HG02588 (cell line): ENCODE results near the gene LIMD2.
A peak's percentile ranks its signal among the peaks of the same experiment; 100 is the strongest.

Experiments
- ATAC-seq: cut with Tn5 transposase; IDR thresholded peaks from one replicate; pipeline ENCODE4 v1.9.1; 2021; ENCODE audit warnings: mild to moderate bottlenecking, moderate library complexity; ENCODE audit not compliant: unreplicated experiment

The LIMD2 gene

DNA sequence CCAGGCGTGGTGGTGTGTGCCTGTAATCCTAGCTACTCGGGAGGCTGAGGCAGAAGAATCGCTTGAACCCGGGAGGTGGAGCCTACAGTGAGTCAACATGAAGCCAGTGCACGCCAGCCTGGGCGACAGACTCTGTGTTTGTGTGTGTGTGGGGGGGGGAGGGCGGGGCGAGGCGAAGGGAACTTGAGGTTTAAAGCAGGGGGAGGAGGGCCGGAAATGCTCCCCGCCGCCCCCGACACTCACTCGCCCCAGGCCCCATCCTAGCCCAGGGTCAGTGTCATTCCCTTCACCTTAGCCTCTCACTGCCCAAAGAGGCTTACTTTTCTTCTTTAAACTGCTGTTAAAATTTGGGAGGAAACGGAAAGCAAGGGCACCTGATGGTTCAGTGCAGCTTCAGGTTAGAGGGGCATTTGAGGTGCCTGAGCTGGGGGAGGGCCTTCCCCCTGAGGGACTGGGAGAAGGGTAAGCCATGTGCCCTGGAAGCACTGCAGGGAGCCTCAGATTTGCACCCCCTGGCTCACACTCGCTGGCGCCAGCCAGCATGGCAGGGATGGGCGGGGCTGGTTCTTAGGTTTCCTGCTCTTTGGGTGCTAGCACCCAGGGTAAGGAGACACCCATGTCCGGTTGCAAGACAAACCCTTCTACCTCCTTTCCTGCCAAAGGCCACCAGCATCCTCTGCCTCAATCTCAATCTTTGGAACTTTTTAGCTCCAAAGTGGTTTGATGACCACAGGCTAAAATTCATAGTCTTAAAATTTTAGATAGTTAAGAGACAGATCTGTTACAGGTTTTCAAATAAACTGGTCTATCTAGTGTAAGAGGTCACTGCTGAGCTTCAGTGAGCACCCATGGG lies 2.2 kb upstream of the LIMD2 start:
- no peak for ATAC-seq

DNA sequence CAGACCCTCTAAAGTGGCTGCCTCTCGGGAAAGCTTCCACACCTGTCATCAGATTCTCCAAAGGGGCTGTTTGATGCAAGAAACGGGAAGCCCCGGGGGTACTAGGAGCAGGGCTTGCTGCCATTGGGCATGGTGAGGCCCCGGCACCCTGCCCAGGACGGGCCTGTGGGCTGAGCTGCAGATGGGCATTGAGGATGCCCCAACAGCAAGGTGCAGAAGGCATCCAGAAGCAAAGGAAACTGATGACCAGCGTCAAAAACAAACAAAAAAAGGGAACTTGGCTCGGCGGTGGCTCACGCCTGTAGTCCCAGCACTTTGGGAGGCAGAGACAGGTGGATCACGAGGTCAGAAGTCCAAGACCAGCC lies 1.5 kb upstream of the LIMD2 start:
- no peak for ATAC-seq

DNA sequence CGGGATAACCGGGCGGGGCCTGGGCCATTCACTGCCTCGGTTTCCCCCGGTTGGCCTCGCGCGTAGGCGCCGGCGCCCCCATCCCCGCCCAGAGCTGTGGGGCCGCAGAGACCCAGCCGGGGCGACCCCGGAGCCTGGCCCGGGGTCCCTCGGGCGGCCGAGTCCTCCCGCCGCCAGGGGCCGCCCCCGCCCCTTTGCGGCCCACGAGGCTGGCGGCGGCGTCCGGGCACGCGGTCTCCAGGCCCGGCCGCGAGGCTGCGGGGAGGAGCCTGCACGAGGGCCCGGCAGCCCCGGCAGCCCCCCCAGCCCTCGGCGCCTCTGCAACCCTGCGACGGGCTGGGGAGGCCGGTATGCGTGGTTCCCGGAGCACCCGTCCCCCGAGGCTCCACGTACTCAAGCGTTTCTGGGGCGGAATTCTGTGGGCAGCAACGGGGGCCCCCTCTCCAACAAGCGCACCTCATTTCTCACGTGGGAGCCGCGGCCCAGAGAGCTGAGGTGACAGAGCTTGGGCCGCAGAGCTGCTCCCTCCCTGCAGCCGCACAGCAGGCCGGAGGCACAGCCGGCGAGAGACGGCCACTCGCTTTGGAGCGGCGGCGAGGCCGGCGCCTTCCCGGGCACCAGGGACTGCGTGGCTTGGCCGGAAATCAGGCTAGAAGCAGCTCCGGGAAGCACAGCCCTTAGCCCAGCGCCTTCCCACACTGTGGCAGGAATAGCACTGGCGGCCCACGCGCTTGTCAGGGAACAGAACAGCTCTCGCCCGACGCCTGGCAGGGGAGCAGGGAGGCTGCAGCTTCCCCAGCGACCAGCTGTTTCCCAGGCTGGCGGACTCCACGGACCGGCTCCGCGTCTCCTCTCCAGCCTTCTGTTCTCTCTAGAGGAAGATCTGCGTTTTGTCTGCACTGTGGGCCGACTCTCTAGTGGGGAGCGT lies 867 bp upstream of the LIMD2 start:
- ATAC-seq = no peak

DNA sequence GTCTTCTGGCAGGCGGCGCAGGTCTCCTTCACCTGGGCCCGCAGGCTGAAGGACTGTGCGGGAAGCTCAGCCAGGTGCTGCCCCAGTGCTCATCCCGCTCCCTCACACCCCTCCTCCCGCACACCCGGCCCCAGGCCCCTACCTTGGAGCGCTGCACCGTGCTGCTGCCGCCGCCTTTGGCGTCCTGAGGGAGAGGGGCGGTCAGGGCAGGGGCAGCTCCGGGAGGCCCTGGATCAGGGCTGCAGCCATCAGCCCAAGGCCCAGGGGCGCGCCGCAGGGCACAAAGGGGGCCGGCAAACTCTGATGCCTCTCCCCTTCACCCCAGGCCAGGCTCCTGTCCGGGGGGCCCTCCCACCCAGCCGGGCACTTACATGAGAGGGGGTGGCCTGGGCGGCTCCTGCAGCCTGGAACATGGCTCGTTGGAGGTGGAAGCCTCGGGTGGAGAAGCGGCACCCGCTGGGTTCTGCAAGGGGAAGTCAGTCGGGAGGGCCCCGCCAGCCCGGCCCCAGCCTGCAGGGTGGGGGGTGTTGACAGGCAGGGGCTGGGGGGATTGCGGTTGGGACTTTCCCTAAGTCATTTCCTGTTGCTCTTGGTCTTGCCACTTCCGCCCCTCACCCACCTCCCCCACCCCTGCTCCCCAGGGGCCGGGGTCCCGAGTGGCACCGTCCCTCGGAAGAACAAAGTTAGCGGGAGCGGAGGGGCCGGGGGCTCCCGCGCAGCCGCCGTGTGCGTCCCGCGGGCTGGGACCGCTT lies 863 bp downstream of the LIMD2 start:
- ATAC-seq = peak; percentile 17

DNA sequence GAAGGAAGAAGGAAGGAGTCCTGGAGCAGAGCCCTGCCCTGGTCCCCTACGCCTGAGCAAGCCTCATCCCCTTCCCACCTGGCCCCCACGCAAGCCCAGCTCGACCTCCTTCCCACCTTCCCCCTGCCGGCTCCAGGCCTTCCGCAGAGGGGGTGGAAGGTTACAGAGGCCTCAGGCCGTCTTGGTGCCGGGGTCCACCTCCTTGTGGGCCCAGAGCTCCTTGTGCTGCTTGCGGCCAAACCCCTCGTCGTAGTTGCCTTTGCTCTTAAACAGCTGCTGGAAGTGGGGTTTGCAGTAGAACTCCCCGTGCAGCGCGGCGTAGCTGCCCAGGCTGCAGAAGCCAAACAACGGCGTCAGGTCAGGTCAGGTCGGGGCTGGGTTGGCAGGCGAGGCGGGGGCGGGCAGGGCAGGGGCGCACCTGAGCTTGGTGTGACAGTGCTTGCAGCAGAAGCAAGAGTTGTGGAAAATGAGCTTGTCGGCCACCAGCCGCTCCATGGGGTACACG lies 1.5 kb downstream of the LIMD2 start:
- no peak for ATAC-seq

DNA sequence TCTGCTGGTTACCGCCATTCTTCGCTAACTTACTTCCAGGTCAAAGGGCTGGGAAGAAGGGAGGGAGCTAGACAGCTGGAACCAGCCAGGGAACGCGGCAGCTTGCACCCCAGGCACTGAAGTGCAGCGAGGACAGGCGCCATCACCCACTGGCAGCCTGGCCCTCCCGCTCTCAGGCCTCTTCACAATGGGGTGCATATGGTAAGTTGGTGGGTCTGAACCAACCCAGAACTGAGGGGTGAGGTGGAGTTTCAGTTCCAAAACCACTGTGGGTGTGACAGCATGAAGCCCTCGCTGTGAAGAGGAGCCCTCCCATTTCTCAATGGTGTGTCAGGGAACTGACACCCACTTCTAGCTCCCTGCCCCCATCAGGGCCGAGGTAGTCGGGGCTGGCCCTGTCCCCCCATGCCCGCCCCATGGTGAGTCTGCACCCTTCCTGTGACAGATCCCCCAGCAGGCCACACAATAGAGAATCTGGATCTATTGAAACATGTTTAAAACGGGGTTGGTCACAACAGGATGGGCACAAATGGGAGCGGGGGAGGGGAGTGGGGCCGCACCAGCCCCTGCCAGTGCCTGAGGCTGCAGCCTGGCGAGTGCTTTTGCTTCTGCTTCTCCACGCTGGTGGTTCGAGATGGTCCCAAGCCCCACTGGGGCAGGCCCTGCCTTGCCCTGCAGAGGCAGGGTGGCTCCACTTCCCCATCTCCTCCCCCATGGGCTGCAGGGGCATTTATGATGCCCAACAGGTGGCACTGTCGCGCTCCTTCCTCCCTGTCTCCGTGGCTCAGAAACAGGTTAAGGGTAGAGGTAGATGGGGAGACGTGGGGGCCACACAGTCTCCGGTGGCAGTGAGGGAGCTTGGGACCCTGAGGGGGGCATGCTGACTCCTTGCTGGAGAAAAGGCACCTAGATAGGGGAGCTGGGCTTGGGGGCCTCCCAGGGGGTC lies 2.3 kb downstream of the LIMD2 start:
- ATAC-seq = peak; percentile 17

DNA sequence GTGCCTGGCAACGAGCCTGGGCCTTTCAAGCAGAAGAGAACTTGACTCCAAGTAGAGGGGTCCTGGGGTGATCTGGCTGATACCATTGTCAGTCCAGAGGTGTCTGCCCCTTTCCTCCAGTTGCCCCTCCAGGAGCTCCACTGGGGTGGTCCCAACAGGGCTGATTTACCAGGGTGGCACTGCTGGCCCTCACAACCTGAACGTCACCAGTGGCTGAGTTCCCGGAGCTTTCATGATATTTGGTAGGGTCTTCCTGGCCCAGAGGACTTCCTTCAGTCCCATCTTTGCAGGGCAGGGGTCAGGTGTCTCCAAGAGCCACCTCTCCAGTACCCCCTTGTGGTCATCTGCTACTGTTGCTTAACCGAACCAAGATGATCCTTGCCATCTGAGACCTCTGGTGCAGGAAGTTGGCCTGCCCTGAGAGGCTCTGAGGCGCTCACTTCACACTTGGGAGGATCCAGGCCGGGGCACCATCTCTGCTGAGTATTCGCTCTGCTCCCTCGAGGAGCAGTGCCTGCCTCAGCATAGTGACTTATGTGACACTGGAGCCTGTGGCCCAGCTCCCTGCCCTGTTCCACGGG lies 3.5 kb downstream of the LIMD2 start:
- ATAC-seq = no peak

DNA sequence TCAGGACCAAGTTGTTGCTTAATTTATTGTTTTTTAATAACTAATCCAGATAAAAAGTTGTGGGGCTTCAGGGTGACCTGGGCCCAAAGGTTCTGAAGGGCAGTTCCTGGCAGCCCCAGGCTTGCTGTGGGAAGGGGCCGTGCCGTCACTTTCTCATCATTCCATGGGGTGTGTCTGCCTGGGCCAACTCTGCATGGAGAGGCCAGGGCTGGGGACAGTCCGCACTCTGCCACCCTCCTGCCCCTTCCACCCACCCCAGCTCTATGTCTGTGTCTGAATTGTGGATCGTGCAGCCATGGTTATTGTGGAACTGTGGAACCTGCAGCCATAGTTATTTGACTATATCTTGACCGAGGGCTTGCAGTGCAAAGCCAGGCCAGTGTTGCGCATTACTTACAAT lies 4.0 kb downstream of the LIMD2 start:
- no peak for ATAC-seq

DNA sequence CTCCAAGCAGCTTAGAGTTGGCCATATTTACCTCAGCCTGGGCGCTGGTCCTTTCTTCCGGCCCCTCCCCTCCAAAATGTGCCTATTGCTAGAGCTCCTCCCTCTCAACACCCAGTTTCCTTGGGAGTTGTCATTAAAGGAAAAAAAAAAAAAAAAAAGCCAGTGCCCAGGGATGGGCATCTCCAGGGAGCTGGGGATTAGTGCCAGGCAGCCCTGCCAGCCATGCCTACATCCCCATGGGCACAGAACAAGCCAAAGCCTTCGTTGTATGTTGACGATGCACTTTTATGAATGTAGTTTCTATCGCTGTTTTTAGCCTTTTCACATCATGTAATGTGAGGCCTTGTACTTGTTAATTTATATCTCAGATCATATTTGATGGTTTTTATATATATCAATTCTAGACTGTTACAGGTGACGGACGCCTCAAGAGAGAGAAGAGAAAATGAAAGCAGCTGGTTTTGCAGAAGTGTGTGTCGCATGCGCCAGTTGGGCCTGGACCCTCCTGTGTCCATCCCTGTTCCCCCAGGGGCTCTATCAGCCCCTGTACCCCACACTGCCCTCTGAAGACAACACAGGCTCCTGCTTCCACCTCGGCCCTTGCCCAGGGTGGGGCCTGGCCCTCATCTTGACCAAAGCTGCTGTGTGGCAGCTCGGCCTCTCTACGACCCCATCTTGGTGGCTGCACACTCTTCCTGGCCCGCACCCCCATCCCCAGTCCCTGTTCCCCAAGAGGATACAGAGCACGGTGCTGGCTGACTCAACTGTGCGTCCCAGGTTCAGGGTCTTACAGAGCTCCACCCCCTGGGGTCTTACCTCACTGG lies 4.8 kb downstream of the LIMD2 start:
- ATAC-seq = no peak

DNA sequence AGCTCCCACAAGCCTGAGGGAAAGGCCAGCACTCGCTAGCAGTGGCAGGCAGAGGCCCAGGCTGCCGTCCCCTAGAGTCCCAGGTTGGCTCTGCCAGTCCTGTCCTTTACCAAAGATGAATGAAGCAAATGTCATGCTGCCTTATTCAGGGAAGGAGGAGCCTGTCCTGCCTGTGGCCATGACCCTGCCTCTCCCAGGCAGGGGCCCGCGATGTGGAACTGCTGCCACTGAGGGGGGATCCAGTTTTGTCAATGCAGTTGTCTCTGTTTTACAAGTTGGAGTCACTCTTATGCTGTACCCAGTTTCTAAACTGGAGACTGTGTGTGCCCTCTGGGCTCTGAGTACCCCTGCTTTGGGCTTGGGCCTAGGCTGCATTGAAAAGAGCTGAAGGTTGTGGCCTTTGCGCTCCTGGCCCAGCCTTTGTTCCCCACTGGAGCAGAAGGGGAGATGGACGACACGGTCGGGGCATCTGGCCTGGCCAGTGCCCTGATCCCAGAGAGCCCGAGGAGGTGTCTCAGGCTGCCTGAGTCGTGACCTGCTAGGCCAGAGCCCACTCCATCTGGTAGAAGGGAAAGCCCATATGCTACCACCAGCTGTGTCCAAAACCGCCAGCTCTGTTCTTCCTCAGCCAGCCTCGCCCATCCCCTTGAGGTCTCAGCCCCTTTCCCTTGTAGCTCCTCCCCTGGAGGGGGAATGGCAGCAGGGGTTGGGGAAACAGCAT lies 5.5 kb downstream of the LIMD2 start:
- no peak for ATAC-seq

DNA sequence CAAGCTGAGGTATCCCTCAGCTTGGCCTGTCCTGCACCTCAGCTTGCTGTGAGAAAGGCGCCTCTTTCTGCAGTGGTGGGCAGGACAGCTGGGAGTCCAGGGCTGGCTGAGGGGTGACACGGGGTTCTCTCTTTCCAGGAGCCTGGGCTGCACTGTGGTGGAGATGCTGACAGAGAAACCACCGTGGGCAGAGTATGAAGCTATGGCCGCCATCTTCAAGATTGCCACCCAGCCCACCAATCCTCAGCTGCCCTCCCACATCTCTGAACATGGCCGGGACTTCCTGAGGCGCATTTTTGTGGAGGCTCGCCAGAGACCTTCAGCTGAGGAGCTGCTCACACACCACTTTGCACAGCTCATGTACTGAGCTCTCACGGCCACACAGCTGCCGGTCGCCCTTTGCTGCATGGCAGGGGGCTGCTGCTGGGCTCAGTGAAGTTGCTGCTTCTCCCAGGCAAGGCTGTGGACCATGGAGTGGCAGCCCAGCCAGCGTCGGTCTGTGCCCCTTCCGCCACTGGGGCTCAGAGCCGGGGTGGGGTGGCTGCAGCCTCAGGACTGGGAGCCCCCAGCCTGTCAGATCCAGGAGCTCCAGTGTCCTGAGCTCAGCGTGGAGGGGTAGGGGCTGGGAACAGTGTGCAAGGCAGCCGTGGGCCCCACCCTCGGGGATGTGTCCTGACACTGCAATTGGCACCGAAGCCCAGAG lies 6.4 kb downstream of the LIMD2 start:
- no peak for ATAC-seq

DNA sequence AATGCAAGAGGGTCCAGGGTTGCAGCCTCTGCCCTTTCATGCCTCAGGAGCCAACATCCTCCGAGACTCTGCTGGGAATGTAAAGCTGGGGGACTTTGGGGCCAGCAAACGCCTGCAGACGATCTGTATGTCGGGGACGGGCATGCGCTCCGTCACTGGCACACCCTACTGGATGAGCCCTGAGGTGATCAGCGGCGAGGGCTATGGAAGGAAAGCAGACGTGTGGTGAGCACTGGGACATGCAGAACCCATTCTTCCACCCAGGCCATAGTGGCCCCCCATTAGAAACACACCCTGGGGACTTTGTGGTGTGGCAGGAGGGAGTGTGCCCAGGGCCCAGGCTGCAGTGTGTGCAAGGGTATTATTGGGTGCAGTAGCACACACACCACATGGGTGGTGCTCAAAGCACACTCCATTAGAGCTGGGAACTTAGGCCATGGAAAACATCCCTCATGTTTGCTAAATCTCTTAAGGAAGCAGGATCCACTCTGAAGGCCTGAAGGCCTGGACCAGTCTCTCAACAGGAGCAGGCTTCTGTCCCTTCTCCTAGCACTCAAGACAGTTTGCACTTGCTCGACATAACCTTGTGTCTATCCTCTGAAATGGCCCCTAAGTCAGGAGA lies 7.6 kb downstream of the LIMD2 start:
- ATAC-seq = no peak

DNA sequence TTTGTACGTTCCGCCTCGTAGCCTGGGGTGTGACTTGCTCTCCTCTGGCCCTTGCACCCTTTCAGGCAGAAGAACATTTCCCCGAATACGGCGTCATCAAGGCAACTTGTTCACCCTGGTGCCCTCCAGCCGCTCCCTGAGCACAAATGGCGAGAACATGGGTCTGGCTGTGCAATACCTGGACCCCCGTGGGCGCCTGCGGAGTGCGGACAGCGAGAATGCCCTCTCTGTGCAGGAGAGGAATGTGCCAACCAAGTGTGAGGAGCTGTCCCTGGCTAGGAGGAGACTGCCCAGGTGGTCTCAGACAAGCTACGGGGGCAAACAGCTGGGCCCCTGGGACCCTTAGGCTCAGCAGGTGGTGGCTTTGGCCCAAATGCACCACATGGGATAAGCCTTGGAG lies 10.4 kb downstream of the LIMD2 start:
- ATAC-seq = no peak

DNA sequence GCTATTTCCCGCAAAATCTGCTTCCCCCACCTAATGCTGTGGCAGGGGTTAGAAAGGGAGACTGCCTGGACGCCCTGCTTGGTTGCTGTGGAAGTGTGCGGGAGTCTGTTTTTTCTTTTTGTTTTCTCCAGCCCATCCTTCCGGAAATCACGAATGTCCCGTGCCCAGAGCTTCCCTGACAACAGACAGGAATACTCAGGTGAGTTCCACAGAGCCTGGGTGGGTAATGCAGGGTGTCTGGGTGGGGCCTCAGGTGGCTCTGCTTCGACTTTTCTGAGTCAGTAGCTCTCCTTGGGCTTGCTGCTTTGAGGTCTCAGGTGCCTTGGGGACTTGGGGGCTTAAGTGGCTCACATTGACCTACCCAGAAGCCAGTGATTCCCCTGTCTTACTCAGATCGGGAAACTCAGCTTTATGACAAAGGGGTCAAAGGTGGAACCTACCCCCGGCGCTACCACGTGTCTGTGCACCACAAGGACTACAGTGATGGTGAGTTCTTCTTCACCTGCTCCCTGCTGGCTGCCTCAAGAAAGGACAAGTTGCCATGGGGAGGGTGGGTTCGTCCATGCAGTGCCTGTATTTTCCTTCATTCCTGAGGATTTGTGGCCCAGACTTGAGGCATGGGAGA lies 11.4 kb downstream of the LIMD2 start:
- no peak for ATAC-seq

DNA sequence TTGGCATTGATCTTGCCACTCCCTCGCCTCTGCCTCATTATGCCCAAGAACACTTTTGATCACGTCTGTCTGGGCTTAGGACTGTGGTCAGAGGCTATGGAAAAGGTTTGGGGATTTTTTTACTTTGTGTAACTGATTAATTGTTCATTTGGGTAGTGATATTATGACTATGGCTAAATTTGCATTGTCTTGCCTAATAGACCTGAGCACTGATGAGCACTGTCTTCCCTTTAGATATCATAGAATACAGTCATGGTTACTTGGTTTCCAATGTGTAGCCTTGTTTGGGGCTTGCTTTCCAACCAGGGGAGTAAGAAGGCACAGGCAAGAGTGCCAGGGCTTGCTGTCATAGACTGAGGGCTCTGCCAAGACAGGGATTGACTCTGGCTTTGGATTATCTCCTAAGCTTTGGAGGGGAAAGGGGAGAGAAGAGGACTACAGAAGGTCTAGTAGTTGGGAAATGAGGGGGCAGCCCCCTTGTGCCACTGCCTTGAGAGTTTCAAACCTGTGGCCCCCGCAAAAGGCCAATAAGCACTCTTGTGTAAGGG lies 13.7 kb downstream of the LIMD2 start:
- ATAC-seq = no peak

DNA sequence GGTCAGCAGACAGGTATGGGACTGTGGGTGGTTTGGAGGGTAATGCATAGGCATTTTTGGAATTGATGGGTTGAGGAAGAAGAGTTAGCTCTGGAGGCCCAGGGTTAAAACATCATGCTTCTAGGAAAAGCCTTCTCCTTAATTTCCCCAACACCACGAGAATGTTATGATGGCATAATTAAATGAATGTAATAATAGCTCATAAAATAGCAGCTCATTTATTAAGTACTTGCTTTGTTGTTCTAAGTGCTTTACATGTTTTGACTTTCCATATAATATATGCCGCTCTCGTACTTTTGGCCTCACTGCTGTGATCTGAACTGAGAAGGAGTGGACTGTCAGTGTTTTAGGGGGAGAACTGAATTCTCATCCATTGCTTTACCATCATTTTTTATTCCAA lies 14.3 kb downstream of the LIMD2 start:
- ATAC-seq = no peak
